ENCODE data around the gene WWOX. TPM values are rescaled to one million over a fixed set of nuclear protein-coding genes. Genes with fewer than 3 reads are reported as not detected.

Gene WWOX
- total and polyA plus RNA-seq, 7 donors: 7.1 to 46.8 (median 16.1) TPM

DNA sequence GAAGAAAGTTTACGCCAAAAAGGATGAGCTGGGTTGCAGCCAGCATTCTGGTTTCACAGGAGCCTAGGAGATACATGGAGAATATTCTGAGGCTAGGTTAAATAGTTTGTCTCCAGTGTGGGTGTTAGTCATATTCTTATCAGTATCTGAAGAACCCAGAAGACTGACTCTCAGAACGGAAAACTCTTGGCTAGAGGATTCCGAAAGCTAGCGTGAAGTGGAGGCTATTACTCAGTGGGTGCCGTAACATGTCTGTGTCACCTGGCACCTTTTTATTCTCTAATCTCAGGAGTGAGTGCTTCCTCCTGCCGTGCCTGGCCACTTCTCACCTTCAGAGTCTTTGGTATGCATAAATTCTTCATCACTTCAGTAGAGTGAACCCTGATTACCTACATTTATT lies 199.5 kb downstream of the WWOX start:
- no peak for TF ChIP-seq POLR2A (IDR thresholded peaks at IDR 0.05)
- no peak for TF ChIP-seq POLR2AphosphoS5 (IDR thresholded peaks at IDR 0.05)
- no peak for TF ChIP-seq CTCF (IDR thresholded peaks at IDR 0.05)
- TF ChIP-seq EP300 (IDR thresholded peaks at IDR 0.05): no peak
- Histone ChIP-seq H3K4me3 (no peak overlapping the region), H3K4me1 (no peaks in the 10 kb centered on the region), H3K27me3 (no peaks in the 10 kb centered on the region), H3K9me3 (no peaks in the 10 kb centered on the region), H3K36me3 (no peaks in the 10 kb centered on the region), H3K27ac (no peak overlapping the region)
- DNase-seq: no peak
- intact Hi-C loops (cut with DNase I): no loop called here
- 94 to 95% methylated on average over 6 of the region's 6 CpGs for WGBS, 2 donors

DNA sequence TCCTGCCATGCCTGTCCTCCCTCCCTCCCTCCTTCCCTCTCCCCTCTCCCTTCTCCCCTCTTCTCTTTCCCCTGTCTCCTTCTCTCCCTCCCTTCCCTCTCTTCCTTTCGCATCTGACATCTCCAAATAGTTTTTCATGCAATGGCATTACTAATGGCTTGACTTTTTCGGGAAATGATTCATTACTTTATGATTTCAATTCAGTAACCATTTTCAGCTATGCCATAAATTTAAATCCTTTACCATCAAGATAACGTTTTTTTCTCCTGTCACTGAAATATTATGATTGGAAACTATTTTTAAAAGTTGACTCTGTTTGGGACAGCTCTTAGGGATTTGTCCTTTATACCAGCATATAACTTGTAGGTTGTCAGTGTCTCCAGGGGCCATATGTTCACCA lies 201.0 kb downstream of the WWOX start:
- no peak overlapping the region for H3K27ac ChIP-seq
- no peak overlapping the region for H3K4me3 ChIP-seq
- DNase-seq: no peak
- no peaks in the 10 kb centered on the region for H3K36me3 ChIP-seq
- no peaks in the 10 kb centered on the region for H3K9me3 ChIP-seq
- intact Hi-C loops (cut with DNase I): no loop called here
- no peak for TF ChIP-seq POLR2AphosphoS5 (IDR thresholded peaks at IDR 0.05)
- TF ChIP-seq CTCF (IDR thresholded peaks at IDR 0.05): no peak
- TF ChIP-seq EP300 (IDR thresholded peaks at IDR 0.05): no peak
- TF ChIP-seq POLR2A (IDR thresholded peaks at IDR 0.05): no peak
- H3K4me1 ChIP-seq: no peaks in the 10 kb centered on the region
- WGBS, 2 donors: 68 to 74% methylated on average over 3 of the region's 3 CpGs
- no peaks in the 10 kb centered on the region for H3K27me3 ChIP-seq

DNA sequence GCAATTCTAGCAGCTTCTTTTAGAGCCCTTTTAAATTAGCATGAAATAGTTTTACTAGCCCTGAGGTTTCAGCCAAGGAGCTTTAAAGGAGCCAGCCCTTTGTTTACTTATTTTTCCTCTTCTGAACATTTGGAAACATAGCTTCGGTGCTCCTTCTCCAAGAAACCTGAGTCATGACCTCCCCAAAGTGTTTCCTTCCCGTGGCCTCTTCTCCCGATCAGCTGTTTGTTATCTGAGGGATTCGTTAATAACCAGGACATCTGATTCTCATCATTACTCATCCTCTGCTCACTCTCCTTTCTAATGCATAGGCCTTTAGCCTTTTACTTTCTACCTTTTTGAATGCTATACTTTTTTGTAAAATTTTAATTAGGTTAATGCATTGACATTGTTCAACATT lies 204.5 kb downstream of the WWOX start:
- WGBS, 2 donors: 70 to 90% methylated on average over 4 of the region's 4 CpGs
- Histone ChIP-seq H3K4me3 (no peak overlapping the region), H3K27me3 (no peaks in the 10 kb centered on the region), H3K36me3 (no peaks in the 10 kb centered on the region), H3K27ac (no peak overlapping the region), H3K9me3 (no peaks in the 10 kb centered on the region), H3K4me1 (no peaks in the 10 kb centered on the region)
- intact Hi-C loops (cut with DNase I): no loop called here
- DNase-seq: no peak
- TF ChIP-seq CTCF (IDR thresholded peaks at IDR 0.05): no peak
- peak in 2 of 4 donors; percentile 7 to 29 for TF ChIP-seq POLR2AphosphoS5 (IDR thresholded peaks at IDR 0.05)
- TF ChIP-seq EP300 (IDR thresholded peaks at IDR 0.05): no peak

- WGBS, 2 donors: 95 to 97% methylated on average over 1 of the region's 1 CpG
- no peaks in the 10 kb centered on the region for H3K9me3 ChIP-seq
- no peak overlapping the region for H3K27ac ChIP-seq
- H3K4me1 ChIP-seq: peaks cover 0 to 13% (median 10%) of the 10 kb centered on the region in 4 donors
- H3K36me3 ChIP-seq: no peaks in the 10 kb centered on the region
- TF ChIP-seq POLR2A (IDR thresholded peaks at IDR 0.05): no peak
- TF ChIP-seq CTCF (IDR thresholded peaks at IDR 0.05): no peak
- TF ChIP-seq EP300 (IDR thresholded peaks at IDR 0.05): no peak
- no peak for TF ChIP-seq POLR2AphosphoS5 (IDR thresholded peaks at IDR 0.05)
- H3K4me3 ChIP-seq: no peak overlapping the region
- no peak for DNase-seq
- H3K27me3 ChIP-seq: no peaks in the 10 kb centered on the region
- intact Hi-C loops (cut with DNase I): no loop called here
Observed at GRCh38 chr16:78306361-78306760, 206.9 kb downstream of the WWOX start.

DNA sequence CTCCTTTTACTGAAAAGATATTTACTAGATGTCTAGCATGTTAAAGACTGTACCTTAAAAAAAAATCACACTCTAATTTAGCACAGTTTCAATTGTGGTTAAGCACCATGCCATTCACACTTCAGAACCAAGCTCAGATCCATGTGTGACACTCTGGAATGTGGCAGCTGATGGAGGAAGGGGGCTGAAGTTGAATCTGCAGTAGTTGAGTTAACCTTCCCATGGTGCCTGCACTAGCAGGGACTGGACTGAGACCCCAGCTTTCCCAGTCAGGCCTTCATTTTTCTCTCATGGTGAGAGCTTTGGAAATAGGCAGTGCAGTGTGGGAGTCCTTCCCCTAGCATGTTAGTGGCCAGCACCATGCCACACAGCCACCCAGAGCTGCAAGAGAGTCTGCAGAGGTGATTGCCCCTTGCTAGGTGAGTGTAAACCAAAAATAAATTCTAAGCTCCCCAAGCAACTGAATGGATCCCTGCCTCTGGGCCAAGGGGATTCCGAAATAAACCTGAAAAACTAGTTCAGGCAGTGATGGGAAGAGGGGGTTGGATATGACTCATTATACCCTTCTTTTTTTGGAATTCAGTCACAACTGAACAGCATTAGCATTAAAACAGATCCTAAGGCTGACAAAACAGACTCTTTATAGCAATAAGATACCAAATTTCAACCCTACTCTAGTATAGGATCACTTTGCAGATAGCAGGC lies 208.5 kb downstream of the WWOX start:
- Histone ChIP-seq H3K36me3 (no peaks in the 10 kb centered on the region), H3K27me3 (no peaks in the 10 kb centered on the region), H3K27ac (no peak overlapping the region), H3K9me3 (no peaks in the 10 kb centered on the region), H3K4me1 (peaks cover 0 to 16% (median 15%) of the 10 kb centered on the region in 4 donors), H3K4me3 (no peak overlapping the region)
- WGBS, 2 donors: 90 to 95% methylated on average over 1 of the region's 1 CpG
- no peak for DNase-seq
- intact Hi-C loops (cut with DNase I): no loop called here
- TF ChIP-seq EP300 (IDR thresholded peaks at IDR 0.05) (no peak), POLR2A (IDR thresholded peaks at IDR 0.05) (no peak), POLR2AphosphoS5 (IDR thresholded peaks at IDR 0.05) (no peak), CTCF (IDR thresholded peaks at IDR 0.05) (no peak)
